Measurements from ENCODE around the gene VTI1A.
A peak's percentile ranks its signal among the peaks of the same experiment; 100 is the strongest.
"Not testable (repeated sequence)": the region's sequence is repeated elsewhere in the genome, so short reads cannot be mapped to it uniquely, and the experiment has no call there.

The VTI1A gene

DNA sequence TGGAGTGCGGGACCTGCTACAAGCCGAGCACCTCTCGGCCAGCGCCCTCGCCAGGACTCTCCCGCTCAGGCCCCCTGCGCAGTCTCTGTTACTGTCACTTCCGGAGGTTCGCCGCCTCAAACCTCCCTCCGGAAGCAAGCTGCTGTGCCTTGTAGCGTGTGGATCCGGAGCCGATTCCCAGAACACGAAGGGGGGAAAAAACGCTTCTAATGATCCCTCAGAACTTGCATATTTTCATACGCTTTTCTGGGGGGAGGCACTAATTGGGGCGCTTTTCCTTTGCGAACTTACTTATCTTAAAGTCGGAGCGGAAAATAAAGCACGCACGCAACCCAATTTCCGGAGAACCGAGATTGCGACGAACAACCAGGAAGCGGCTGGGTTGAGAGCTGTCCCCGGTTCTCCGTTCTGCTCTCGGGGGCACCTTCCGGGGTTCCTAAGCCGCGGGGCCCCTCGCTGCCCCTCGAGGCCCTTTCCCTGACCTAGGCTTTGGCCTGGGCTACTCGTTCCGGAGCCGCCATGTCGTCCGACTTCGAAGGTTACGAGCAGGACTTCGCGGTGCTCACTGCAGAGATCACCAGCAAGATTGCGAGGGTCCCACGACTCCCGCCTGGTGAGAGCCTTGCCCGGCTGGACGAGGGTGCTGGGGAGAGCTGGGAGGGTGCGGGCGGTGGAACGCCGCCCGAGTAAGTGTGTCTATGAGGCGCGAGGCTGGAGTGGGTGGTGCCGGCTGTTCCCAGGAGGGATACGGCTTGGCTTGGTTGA lies at the start of gene VTI1A, which contains the start of gene ZDHHC6:
Gene VTI1A, plus strand, starts transcription at position 361 of the 765 bp plus-strand sequence. Its CDS starts 159 bp downstream, at position 520.
Gene ZDHHC6, minus strand, starts transcription at position 60 of the 765 bp plus-strand sequence. CDS start 1,478 bp downstream, outside the sequence.
- peak; percentile 49 for DNase-seq

DNA sequence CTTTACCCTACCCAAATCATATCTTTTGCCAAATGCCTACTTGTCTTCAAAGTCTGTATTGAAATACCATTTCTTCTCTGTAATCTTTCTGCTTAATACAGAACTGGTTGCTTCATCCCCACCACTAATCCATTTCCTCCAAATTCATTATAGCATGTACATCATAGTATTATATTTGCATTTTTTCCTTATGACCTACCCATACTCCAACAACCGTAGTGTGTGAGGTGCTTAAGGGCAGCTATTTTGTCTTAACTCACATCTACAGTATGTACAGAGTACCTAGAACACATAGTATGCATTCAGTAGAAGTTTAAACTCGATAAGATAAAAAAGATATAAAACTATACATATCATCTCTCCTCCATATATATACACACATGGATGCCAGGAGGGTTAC lies 49.4 kb upstream of the VTI1A start:
- no peak for DNase-seq

DNA sequence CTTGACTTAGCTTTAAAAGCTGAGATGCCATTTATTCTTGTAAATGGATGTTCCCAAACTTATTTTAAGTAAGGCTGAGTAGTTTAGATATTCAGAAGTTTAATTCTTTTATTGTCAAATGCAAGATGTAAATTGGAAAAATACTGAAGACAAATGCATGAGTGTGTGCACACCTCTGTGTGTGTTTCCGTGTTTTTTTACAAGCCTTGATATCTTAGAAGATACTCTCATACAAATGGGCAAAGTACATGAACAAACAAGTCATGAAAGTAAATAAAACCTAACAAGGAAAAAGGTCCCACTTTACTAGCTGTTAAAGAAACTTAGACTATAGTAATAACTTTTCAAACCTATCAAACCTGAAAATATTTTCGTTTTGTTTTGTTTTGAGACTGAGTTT lies 44.1 kb upstream of the VTI1A start:
- no peak for DNase-seq

DNA sequence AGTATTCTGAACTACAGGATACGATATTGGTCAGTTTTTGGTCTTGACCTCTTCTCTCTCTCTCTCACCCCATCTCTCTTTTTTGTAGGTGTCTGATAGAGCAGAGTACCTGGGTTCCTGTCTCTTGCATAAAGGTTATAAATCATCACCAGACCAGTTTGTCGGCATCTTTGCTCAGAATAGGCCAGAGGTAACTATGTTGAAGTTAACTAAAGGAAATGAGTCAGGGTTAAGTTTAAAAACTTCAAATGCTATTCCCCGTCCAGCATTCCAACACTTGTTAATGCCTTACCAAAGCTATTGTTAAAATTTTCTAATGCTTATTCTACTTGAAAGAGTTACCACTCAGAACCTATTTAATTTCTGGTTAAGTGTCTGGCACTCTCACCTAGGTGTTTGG lies 42.4 kb upstream of the VTI1A start:
- DNase-seq, result no peak

DNA sequence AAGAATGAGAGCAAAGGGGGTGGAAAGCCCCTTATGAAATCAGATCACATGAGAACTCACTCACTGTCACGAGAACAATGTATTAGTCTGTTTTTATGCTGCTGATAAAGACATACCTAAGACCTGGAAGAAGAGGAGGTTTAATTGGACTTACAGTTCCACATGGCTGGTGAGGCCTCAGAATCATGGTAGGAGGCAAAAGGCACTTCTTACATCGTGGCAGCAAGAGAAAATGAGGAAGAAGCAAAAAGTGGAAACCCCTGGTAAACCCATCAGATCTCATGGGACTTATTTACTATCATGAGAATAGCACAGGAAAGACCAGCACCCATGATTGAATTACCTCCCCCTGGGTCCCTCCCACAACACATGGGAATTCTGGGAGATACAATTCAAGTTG lies 40.2 kb upstream of the VTI1A start:
- DNase-seq, result not testable (repeated sequence)

DNA sequence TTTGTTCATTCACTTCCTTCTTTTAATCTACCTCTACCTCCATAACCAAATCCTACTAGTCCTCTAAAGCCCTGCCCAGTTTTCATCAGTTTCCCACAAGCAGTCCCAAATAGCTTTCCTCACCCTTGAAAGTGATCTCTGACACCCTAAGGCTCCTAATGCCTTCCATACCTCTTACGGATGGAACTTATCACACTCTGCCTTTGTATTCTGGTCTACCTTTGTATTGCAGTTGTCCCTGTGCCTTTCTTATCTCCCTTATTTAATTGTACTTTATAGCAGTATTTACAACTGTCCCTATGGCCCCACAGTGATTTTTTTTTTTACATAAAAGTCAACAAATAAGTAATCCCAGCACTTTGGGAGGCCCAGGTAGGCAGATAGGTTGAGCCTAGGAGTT lies 39.3 kb upstream of the VTI1A start:
- DNase-seq, result no peak

DNA sequence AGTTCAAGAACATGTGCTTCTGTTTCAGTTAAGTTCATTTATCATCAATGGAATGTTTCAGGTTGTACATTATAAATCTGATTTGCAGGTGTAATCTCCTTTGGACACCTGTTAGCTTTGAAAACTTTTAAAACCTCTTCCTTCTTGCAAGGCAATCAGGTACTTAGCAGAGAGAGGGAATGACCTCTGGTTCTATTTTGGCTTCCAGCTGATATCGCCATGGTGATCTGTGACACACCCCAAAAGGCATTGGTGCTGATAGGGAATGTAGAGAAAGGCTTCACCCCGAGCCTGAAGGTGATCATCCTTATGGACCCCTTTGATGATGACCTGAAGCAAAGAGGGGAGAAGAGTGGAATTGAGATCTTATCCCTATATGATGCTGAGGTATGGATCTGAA lies 37.7 kb upstream of the VTI1A start:
- DNase-seq, result no peak

DNA sequence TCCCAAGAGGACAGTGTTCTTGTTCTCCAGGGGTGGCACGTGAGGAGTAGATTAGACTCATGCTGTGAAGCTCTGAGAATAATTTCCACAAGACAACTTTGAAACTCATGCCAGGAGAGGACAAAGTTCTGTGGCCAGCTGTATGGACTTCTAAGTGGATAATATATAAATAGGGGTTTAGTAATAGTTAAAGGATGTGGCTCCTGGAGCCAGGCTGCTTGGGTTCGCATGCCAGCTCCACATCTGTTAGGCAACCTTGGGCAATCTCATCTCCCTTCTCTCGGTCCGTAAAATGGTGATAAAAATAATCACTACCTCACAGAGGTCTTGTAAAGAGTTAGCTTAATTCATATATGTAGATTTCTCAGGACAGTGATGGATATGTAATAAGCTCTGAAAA lies 37.3 kb upstream of the VTI1A start:
- DNase-seq, result no peak

DNA sequence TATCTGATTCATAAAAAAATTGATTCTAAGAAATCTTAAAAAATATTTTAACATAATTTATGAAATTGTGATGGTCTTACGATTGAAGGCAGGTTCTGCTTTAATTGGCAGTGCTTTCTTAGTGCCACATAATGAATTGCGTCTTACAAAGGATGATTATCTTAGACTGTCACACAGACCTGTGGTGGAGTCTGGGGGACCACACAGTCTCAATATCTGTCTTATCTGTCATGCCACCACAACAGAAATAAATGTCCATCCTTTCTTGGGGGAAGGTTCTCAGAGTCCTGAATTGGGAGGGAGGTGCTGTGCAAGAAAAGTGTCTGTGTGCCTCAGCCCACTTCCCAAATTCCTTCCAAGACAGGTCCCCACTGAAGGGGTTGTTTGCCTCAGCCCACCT lies 34.3 kb upstream of the VTI1A start:
- no peak for DNase-seq

DNA sequence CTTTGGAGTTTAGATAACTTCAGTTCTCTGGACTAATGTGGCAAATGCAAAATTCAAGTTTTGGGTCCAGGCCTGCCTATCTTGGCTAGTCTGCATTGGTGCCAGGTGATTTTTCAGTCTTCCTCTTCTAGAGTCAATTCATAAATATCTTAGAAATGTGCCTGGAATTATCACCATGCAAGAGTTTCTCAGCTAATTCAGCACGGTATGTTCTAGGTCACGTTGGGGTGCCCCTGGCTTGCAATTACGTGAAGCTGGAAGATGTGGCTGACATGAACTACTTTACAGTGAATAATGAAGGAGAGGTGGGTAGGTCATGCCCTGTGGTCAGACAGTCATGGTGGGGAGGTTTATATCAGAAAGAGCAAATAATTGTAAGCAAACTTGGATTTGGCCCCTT lies 25.3 kb upstream of the VTI1A start:
- DNase-seq, result no peak

DNA sequence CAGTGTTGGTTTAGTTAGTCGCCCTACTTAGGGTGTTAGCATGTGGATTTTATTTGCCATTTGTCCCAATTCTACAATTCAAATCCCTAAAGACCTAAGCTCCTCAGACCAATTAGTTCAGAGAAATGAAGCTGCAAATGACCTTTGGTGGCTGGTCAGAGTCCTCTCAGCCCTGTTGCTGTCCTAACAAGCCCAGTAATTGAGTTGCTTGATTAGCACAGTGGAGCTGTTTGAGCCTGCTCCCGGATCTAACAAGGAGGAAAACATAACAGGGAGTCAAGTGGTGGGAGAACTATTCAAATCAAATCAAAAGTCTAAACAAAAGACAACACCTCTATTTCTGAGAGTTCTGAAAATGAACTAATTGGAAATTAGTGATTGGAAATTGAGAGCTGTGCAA lies 22.4 kb upstream of the VTI1A start:
- no peak for DNase-seq

DNA sequence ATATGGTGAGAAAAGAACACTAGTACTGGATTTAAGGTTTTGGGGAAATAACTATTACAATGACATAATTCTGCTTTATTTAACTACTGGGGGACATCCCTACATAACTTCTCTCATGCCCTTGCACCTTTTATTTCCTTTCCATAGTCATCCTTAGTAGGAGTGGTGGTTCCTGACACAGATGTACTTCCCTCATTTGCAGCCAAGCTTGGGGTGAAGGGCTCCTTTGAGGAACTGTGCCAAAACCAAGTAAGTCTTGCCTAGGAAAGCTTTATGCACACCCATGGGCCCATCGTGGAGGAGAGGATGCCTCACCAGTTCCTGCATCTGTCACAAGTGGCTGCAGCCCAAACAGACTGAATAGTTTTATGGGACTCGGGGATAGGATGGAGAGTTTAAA lies 20.9 kb upstream of the VTI1A start:
- DNase-seq, result no peak

DNA sequence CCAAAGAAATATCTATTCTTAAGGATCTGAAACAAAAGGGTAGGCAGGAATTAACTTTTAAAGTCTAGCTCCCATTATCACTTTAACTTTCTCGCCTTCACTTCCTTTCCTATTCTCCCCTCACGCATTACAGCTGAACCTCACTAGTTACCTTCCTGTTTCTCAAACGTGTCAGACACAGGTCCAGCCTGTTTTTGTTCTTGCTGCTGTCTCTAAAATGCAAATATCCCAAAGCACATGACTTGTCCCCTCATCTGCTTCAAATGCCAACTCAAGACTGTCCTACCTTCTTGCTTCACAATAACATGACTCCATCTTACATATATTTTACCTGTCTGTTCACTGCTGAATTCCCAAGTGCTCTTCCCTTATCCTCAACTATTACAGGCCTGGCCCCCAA lies 17.9 kb upstream of the VTI1A start:
- no peak for DNase-seq

DNA sequence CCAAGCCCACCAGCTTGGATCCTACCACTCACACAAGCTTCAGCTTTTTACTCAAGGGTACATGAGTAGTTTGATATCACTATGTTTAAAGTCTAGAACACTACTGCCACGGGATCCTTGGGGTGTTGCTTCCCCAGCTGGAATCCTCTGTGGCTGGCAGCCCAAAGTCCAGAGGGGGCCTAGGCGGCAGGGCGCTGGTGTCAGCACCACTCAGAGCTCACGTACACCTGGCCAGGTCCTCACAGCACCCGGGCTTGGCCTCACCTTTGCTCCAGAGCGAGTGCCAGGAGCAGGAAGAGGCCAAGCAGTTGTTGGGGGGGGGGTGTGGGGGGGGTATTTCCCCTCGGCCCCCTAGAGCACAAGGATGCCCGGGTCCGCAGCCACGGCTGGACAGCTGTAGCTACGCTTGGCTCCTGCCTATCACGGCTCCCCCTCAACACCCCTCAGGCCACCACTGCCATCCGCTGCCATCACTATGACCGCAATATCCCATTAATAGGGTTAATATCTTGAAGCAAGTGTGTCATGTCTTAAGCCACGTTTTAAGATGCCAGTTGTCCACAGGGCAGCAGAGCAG lies 17.3 kb upstream of the VTI1A start:
- no peak for DNase-seq

DNA sequence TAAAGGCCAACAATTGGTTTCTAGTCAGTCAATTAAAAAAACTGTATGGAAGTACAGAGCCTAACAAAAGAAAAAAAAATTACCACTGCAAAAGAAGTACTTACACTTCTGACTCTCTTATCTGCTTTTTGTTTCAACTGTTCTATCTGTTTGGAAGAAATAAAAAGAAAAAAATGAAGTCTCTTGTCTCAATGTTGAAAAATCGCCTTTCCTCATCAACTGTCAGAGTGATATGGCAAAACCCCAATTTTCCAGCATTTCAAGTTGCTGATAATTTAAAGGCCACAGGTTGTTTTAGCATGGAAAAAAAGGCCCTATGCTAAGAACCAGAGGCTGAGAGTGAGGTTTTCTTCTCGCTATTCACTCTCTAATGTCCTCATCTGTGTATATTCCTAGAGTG lies 13.9 kb upstream of the VTI1A start:
- DNase-seq, result no peak

DNA sequence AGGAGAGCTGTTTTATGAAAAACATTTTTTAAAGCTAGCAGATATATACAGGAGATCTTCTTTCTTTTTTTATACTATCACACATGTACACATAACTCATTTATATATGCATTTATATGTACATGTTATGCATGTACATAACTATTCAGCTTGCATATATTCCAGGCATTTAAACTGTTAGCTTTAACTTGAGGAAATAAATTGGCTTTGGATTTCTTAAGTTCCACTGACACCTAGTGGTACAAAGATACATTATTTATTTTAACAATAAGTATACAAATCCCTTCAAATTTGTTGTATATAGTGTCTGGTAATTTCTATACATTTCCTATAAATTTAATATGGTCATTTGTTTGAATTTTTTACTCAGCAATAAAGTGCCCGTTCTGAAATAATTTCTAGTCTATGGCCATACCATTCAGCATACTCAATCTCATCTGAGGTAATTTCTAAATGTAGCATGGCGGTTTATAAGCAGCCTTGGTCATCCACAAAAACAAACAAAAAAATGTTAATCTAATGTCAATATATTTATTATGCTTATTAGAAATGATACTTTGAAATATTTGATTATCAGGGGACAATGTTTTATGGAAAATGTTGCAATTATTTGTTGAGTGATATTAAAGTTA lies 11.9 kb upstream of the VTI1A start:
- DNase-seq, result no peak

DNA sequence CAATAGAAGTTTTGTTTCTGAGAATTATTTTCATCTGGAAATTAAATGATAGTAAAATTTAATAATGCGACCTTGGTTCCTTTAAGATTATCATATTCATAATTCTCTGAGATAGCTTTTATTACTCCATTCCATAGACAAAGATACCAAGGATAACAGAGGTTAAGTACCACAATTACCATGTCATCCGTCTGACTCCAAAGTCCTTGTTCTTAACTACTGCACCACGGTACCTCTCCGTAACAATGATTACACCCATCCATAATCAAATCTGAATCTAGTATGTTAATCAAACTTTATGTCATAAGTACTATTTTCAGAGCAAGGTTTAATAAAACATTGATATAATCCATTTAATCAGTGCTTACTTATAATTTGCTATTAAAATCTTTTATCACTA lies 8.7 kb upstream of the VTI1A start:
- no peak for DNase-seq

DNA sequence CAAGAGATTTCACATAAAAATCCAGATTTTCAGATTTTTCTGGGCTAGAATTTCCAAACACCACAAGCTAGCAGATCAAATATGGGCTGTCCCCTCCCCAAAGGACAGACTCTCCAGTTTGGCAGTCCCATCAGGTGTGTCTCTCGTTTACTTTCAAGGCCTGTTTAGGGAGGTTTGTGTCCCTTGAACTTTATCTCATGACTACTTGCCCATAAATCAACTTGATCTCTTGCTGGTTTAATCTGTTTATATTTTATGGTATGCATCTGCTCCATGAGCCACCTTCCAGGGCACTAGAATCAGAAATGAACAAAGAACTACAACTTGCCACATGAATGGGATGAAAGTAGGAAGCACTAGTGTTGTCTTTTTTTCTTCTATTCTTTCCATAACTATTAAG lies 5.5 kb upstream of the VTI1A start:
- DNase-seq, result no peak

DNA sequence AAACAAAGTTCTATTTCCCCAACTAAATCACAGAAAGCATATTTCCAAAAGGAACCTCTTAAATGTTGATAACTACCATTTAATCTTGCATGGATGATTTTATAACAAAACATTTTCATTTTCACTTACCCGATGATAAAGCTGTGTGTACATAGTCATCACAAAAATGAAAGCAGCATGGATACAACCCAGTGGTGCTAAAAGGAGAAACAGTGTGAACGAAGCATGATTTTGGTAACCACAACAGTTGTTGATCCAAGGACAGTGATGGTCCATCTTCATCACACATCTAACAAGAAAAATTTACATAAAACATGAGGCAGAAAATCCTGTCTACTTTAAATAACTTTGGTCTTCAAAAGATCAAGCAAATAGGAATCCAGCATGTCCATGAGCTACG lies 5.0 kb upstream of the VTI1A start:
- DNase-seq, result no peak

DNA sequence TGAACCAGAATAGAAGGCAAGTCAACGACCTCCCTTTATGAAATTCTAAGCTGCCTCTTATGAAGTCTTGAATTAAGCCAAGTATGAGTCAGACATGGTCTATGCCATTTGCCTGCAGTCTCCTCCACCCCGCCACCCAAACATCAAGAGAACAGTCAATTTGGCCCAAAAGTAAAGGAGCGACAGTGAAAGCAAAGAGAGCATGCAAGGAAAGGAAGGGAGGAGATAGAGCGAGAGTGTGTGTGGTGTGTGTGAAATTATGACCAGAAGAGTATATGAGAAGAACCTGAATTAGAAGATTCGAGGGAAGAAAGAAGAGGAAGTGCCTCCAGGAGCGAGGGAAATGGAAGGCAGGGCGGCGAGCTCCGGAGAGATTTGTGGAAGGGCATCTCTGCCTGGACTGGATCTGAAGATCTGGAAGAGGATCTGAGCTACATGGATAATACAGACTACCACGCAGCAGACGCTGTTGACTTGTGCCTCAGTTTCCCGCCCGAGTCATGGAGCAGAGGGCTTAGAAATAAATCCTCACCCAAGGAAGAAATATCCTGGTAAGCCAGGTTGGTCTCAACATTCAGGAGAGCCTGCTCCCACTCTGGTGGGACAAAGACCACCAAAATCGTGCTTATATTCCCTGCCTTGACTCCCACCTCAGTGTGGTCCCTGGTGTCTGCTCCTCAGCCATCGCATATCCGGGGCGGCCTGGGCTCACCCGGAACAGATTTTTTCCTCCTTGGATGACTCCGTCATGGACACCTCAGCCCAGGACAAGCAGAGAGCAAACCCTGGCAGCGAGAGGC lies 760 bp upstream of the VTI1A start:
- no peak for DNase-seq

DNA sequence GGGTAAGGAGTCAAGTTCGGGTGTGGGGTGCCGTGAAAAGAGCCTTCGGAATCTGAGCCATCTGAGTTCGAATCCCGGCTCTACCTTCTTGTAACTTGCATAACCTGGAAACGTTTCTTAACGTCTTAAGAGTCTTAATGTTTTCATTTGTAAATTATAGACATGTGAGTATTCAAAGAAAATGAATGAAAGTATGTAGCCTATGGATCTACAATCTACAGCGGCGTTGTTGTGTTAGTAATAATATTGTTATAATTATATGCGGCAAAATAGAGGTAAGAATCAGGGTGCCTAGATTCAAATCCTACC lies 559 bp downstream of the VTI1A start:
- no peak for DNase-seq

DNA sequence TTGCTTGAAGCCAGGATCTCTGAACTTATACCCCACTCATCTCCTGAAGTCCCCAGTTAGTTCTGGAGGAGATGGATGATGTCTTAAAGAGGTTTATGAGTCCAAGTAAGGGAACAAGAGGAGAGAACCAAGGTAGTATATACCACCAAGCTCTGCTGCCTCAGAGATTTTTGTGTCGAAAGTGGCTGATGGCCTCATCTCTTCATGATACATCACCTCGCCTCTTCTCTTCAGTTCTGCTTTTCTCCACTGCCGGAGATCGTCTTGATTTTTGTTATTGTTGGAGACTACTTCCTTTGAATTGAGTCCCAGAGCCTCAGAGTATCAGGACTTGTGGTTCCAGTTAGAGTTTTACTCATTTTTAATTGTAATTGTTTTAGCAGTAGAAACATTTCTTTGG lies 1.9 kb downstream of the VTI1A start:
- DNase-seq, result no peak

DNA sequence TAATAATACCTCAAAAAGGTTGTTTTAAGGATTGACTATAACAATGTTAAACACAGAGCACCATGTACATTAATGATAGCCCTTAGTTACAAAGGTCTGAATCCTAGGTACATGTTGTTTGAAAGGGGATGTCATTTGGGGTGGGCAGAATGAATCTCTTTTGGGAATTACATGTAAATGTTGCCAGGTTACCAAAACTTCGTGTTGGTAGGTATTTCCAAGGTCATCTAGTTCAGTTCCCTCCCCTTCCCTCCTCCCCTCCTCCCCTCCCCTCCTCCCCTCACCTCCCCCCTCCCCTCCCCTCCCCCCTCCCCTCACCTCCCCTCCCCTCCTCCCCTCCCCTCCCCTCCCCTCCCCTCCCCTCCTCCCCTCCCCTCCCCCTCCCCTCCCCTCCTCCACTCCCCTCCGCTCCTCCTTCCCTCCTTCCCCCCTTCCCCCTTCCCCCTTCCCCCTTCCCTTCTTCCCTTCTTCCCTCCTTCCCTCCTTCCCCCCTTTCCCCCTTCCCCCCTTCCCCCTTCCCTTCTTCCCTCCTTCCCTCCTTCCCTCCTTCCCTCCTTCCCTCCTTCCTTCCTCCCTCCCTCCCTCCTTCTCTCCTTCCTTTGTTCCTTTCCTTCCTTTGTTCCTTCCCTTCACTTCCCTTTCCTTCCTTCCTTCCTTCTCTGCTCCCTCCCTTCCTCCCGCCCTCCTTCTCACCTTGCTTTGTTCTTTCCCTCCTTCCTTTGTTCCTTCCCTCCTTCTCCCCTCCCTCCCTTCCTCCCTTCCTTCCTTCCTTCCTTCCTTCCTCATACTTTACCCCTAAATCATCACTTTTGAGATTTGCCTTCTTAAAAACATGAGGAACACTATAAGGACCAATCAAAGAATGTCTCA lies 8.1 kb downstream of the VTI1A start:
- DNase-seq, result no peak
